SK-N-SH (cell line): Measurements from ENCODE around the gene CLRN3. TPM values are rescaled to one million over a fixed set of nuclear protein-coding genes. Genes with fewer than 3 reads are reported as not detected.

ENCODE experiments used
- CTCF ChIA-PET: fragments of 300-600, 350-600 bp; formaldehyde crosslinking; extraction: SDS; loops from one replicate; lab custom pipeline; 2021; lab: Yijun Ruan, JAX
- POLR2A ChIA-PET: fragments of 350-600 bp; sonication (Branson Sonifier 250); formaldehyde crosslinking; extraction: SDS; loops from one replicate; lab custom pipeline; 2020; ENCODE audit warnings: antibody characterized with exemption, inconsistent platforms; lab: Yijun Ruan, JAX
- DNase-seq: peaks from one replicate; pipeline ENCODE4 v3.0.0; 2012
- H2AFZ ChIP-seq: fragments of 200-600 bp; sonication (generic); 2 replicates; pipeline ENCODE4 v1.8.1; 2016; ENCODE audit warnings: antibody characterized with exemption, mild to moderate bottlenecking, low read depth
- H3F3A ChIP-seq: fragments of 200-600 bp; sonication (generic); replicated peaks from 2 replicates; pipeline ENCODE3; 2016; ENCODE audit warnings: antibody characterized with exemption, mild to moderate bottlenecking; ENCODE audit not compliant: insufficient read depth
- H3K27ac ChIP-seq, 2 experiments: fragments of 200-500 bp in 1 of 2; fragments of 200-600 bp in 1 of 2; sonication (Bioruptor generic) in 1 of 2; sonication (generic), shearing (Covaris generic) in 1 of 2; 2 replicates each; pipeline versions ENCODE4 v1.5.1 to v1.6.1; 2014 to 2016; ENCODE audit warnings: low read depth in 2 of 2, inconsistent platforms in 1 of 2, low read length in 1 of 2, mild to moderate bottlenecking in 1 of 2, mixed read lengths in 1 of 2
- H3K27me3 ChIP-seq: fragments of 200-600 bp; sonication (generic), shearing (Covaris generic); 2 replicates; pipeline ENCODE4 v1.6.1; 2016; ENCODE audit warnings: mixed run types; ENCODE audit not compliant: insufficient read depth
- H3K36me3 ChIP-seq, 2 experiments: fragments of 200-500 bp in 1 of 2; fragments of 200-600 bp in 1 of 2; sonication (Bioruptor generic) in 1 of 2; sonication (generic) in 1 of 2; replicated peaks in 1 of 2; 2 replicates each; pipeline versions ENCODE3 to v1.5.1; 2014 to 2016; ENCODE audit warnings: low read length in 1 of 2, mild to moderate bottlenecking in 1 of 2; ENCODE audit not compliant: insufficient read depth in 2 of 2, control insufficient read depth in 1 of 2
- H3K4me1 ChIP-seq, 2 experiments: fragments of 200-500 bp in 1 of 2; fragments of 200-600 bp in 1 of 2; sonication (Bioruptor generic) in 1 of 2; sonication (generic), shearing (Covaris generic) in 1 of 2; 2 replicates each; pipeline versions ENCODE4 v1.5.1 to v1.6.1; 2014 to 2016; ENCODE audit warnings: low read depth in 1 of 2, low read length in 1 of 2, mixed run types in 1 of 2; ENCODE audit not compliant: insufficient read depth in 2 of 2, control insufficient read depth in 1 of 2
- H3K4me2 ChIP-seq: fragments of 200-600 bp; sonication (generic), shearing (Covaris generic); 2 replicates; pipeline ENCODE4 v1.6.1; 2017; ENCODE audit warnings: mixed run types
- H3K4me3 ChIP-seq, 2 experiments: fragments of 200-500 bp in 1 of 2; fragments of 200-600 bp in 1 of 2; sonication (Bioruptor generic) in 1 of 2; sonication (generic), shearing (Covaris generic) in 1 of 2; 2 replicates each; pipeline versions ENCODE4 v1.5.1 to v1.8.1; 2014 to 2016; ENCODE audit warnings: low read depth in 2 of 2, inconsistent platforms in 1 of 2, low read length in 1 of 2, mild to moderate bottlenecking in 1 of 2, mixed read lengths in 1 of 2, moderate library complexity in 1 of 2
- H3K79me2 ChIP-seq: fragments of 200-600 bp; sonication (generic); 2 replicates; pipeline ENCODE4 v1.8.1; 2017; ENCODE audit warnings: mild to moderate bottlenecking; ENCODE audit not compliant: insufficient read depth
- H3K9ac ChIP-seq: fragments of 200-600 bp; sonication (generic); 2 replicates; pipeline ENCODE4 v1.6.1; 2017; ENCODE audit warnings: mixed run types
- H3K9me2 ChIP-seq: fragments of 200-600 bp; sonication (generic); 2 replicates; pipeline ENCODE4 v1.6.1; 2017; ENCODE audit warnings: mixed run types
- H3K9me3 ChIP-seq: fragments of 200-600 bp; sonication (generic); 2 replicates; pipeline ENCODE4 v1.6.1; 2017; ENCODE audit warnings: mixed run types, mild to moderate bottlenecking, moderate library complexity
- H4K20me1 ChIP-seq: fragments of 200-600 bp; sonication (generic); 2 replicates; pipeline ENCODE4 v1.6.1; 2017; ENCODE audit warnings: mild to moderate bottlenecking, mixed run types; ENCODE audit not compliant: insufficient read depth
- CHD2 ChIP-seq: fragments of 150-350 bp; IDR thresholded peaks from 2 replicates; pipeline ENCODE4 v1.6.1; 2018; ENCODE audit warnings: low read length; ENCODE audit not compliant: partially characterized antibody
- CTCF ChIP-seq: fragments of 200-600 bp; sonication (generic); IDR thresholded peaks from 2 replicates; pipeline ENCODE4 v1.6.1; 2017; ENCODE audit warnings: antibody characterized with exemption, mild to moderate bottlenecking, moderate library complexity
- EP300 ChIP-seq, 2 experiments: IDR thresholded peaks; 2 replicates each; pipeline versions ENCODE4 v1.4.0 to v1.6.1; 2012; ENCODE audit warnings: borderline replicate concordance in 1 of 2, low read depth in 1 of 2, low read length in 1 of 2
- EZH2phosphoT487 ChIP-seq: fragments of 200-600 bp; sonication (generic); IDR thresholded peaks from 2 replicates; pipeline ENCODE4 v1.6.1; 2017; ENCODE audit warnings: low read depth, mixed run types, mild to moderate bottlenecking, antibody characterized with exemption, moderate library complexity, borderline replicate concordance
- FOSL2 ChIP-seq: IDR thresholded peaks from 2 replicates; pipeline ENCODE4 v1.4.0; 2012; ENCODE audit warnings: low read depth, mild to moderate bottlenecking, moderate library complexity, borderline replicate concordance
- FOXJ3 ChIP-seq: sonication (generic); formaldehyde crosslinking; IDR thresholded peaks from 2 replicates; pipeline ENCODE4 v1.5.1; 2020; ENCODE audit warnings: mild to moderate bottlenecking, missing genetic modification reagents
- GABPA ChIP-seq: IDR thresholded peaks from 2 replicates; pipeline ENCODE4 v1.4.0; 2012; ENCODE audit warnings: low read depth, mild to moderate bottlenecking
- MAX ChIP-seq: IDR thresholded peaks from 2 replicates; pipeline ENCODE4 v1.4.0; 2012; ENCODE audit warnings: low read depth
- MXI1 ChIP-seq: IDR thresholded peaks from 2 replicates; pipeline ENCODE4 v1.6.1; 2012; ENCODE audit warnings: mild to moderate bottlenecking, low read depth, low read length, improper control_type of control experiment
- NRF1 ChIP-seq: IDR thresholded peaks from 2 replicates; pipeline ENCODE4 v1.6.1; 2012; ENCODE audit warnings: low read depth, mild to moderate bottlenecking, low read length
- PBX3 ChIP-seq: IDR thresholded peaks from 2 replicates; pipeline ENCODE4; 2012
- POLR2AphosphoS5 ChIP-seq: IDR thresholded peaks from 2 replicates; pipeline ENCODE4 v1.6.1; 2012; ENCODE audit warnings: low read depth, low read length
- RAD21 ChIP-seq: IDR thresholded peaks from 2 replicates; pipeline ENCODE4 v1.6.1; 2012; ENCODE audit warnings: mild to moderate bottlenecking, low read length
- RCOR1 ChIP-seq: fragments of 150-350 bp; IDR thresholded peaks from 2 replicates; pipeline ENCODE4 v1.6.1; 2017; ENCODE audit warnings: antibody characterized with exemption, low read length
- RFX5 ChIP-seq: IDR thresholded peaks from 2 replicates; pipeline ENCODE4 v1.6.1; 2012; ENCODE audit warnings: mild to moderate bottlenecking, improper control_type of control experiment, low read length
- SIN3A ChIP-seq: IDR thresholded peaks from 2 replicates; pipeline ENCODE4 v1.6.1; 2012; ENCODE audit warnings: low read depth, mild to moderate bottlenecking, low read length, moderate library complexity, borderline replicate concordance
- SMC3 ChIP-seq: IDR thresholded peaks from 2 replicates; pipeline ENCODE4 v1.6.1; 2012; ENCODE audit warnings: low read depth, low read length, improper control_type of control experiment
- TAF1 ChIP-seq: IDR thresholded peaks from 2 replicates; pipeline ENCODE4 v1.6.1; 2012; ENCODE audit warnings: low read depth, mild to moderate bottlenecking, low read length, moderate library complexity, borderline replicate concordance
- TEAD4 ChIP-seq: IDR thresholded peaks from 2 replicates; pipeline ENCODE4 v1.4.0; 2012; ENCODE audit warnings: mild to moderate bottlenecking, borderline replicate concordance; ENCODE audit not compliant: insufficient read depth
- USF2 ChIP-seq: fragments of 150-350 bp; IDR thresholded peaks from 2 replicates; pipeline ENCODE4 v1.6.1; 2017; ENCODE audit warnings: antibody characterized with exemption, low read length, low read depth, borderline replicate concordance
- YY1 ChIP-seq: IDR thresholded peaks from 2 replicates; pipeline ENCODE4 v1.4.0; 2012; ENCODE audit warnings: low read depth, mild to moderate bottlenecking
- WGBS: methylation state at CpG from one replicate; pipeline ENCODE4 v1.1.6; 2017; ENCODE audit warnings: low lambda C conversion rate; 5-methylcytosine and 5-hydroxymethylcytosine counted together
- polyA plus RNA-seq, 3 experiments: library from polyadenylated mRNA; depleted of rRNA; stranded (reverse); fragments of >200 nt; gene quantifications; 2 replicates each; pipeline ENCODE4 v1.2.3, GENCODE V29; 2012

The CLRN3 gene
- polyA plus RNA-seq, 1 of the 3 experiments (the other 2 are of a cell fraction), result 0.25 TPM

- no peak for TF ChIP-seq RFX5
- no peak for TF ChIP-seq RAD21
- no peak for TF ChIP-seq CTCF
- TF ChIP-seq GABPA, result no peak
- TF ChIP-seq FOXJ3 (CRISPR knock-in tag), result no peak
- TF ChIP-seq MXI1, result no peak
- TF ChIP-seq NRF1, result no peak
- TF ChIP-seq POLR2AphosphoS5, result no peak
- no peak for TF ChIP-seq FOSL2
- TF ChIP-seq RCOR1, result no peak
- TF ChIP-seq EP300 (IDR thresholded peaks at IDR 0.05; ENCODE audit: borderline replicate concordance in 1 of 2, low read depth in 1 of 2, low read length in 1 of 2), result no peak
- TF ChIP-seq YY1, result no peak
- TF ChIP-seq TEAD4, result no peak
- TF ChIP-seq CHD2, result no peak
- no peaks in the 10 kb centered on the region for H3F3A ChIP-seq
- no peak overlapping the region for H3K27ac ChIP-seq
- H4K20me1 ChIP-seq, result no peaks in the 10 kb centered on the region
- H2AFZ ChIP-seq, result no peak overlapping the region
- H3K9me3 ChIP-seq, result no peaks in the 10 kb centered on the region
- ChIA-PET POLR2A (no interaction called here), CTCF (interaction anchor here (1.2 to 2.8 kb wide), 4 partner anchors 74 to 169 kb away, joined by 3 to 21 read pairs (median 4); no protein-coding TSS in a partner anchor)
- no peak overlapping the region for H3K4me2 ChIP-seq
- H3K27me3 ChIP-seq, result no peaks in the 10 kb centered on the region
- no peak for DNase-seq
- no peak overlapping the region for H3K4me3 ChIP-seq
- 36% methylated on average over 3 of the region's 3 CpGs for WGBS
- no peaks in the 10 kb centered on the region for H3K4me1 ChIP-seq
- H3K79me2 ChIP-seq, result no peaks in the 10 kb centered on the region
- no peaks in the 10 kb centered on the region for H3K9me2 ChIP-seq
- no peaks in the 10 kb centered on the region for H3K36me3 ChIP-seq
- no peak overlapping the region for H3K9ac ChIP-seq
These were observed 7.1 kb upstream of the CLRN3 start for GRCh38 chr10:127899766-127900387.

GRCh38 chr10:127897177-127897576, 4.4 kb upstream of the CLRN3 start:
- CTCF ChIA-PET, result interaction anchor here (0.8 kb wide), 2 partner anchors 9 to 181 kb away, joined by 3 read pairs; no protein-coding TSS in a partner anchor
- TF ChIP-seq USF2, result no peak
- no peak for TF ChIP-seq EZH2phosphoT487
- TF ChIP-seq PBX3, result no peak
- TF ChIP-seq FOXJ3 (CRISPR knock-in tag), result no peak
- no peak for TF ChIP-seq CHD2
- no peak for TF ChIP-seq EP300 (IDR thresholded peaks at IDR 0.05; ENCODE audit: borderline replicate concordance in 1 of 2, low read depth in 1 of 2, low read length in 1 of 2)
- TF ChIP-seq TAF1, result no peak
- no peak for TF ChIP-seq CTCF
- no peak for TF ChIP-seq NRF1
- TF ChIP-seq GABPA, result no peak
- no peak for TF ChIP-seq SIN3A
- TF ChIP-seq SMC3, result no peak
- no peak for TF ChIP-seq MAX

More at GRCh38 chr10:127897177-127897576, 4.4 kb upstream of the CLRN3 start:
- Histone ChIP-seq H3K9me3 (no peaks in the 10 kb centered on the region), H3K4me3 (no peak overlapping the region), H4K20me1 (no peaks in the 10 kb centered on the region), H2AFZ (no peak overlapping the region), H3F3A (no peaks in the 10 kb centered on the region), H3K9me2 (no peaks in the 10 kb centered on the region), H3K4me2 (no peak overlapping the region), H3K9ac (no peak overlapping the region), H3K36me3 (no peaks in the 10 kb centered on the region), H3K79me2 (no peaks in the 10 kb centered on the region), H3K27ac (no peak overlapping the region), H3K27me3 (no peaks in the 10 kb centered on the region), H3K4me1 (no peaks in the 10 kb centered on the region)
- DNase-seq, result no peak
- WGBS, result 35% methylated on average over 2 of the region's 2 CpGs
- POLR2A ChIA-PET, result no interaction called here
